Activated CD4-positive, alpha-beta T cell treated with anti-CD3 and anti-CD28 coated beads for 48 hours (primary cell): Measurements from ENCODE around the gene LMF1.
"Not testable (repeated sequence)": the region's sequence is repeated elsewhere in the genome, so short reads cannot be mapped to it uniquely, and the experiment has no call there.

Source experiments
- DNase-seq: peaks from one replicate; pipeline ENCODE4 v3.0.0-alpha.2; 2020

The LMF1 gene

DNA sequence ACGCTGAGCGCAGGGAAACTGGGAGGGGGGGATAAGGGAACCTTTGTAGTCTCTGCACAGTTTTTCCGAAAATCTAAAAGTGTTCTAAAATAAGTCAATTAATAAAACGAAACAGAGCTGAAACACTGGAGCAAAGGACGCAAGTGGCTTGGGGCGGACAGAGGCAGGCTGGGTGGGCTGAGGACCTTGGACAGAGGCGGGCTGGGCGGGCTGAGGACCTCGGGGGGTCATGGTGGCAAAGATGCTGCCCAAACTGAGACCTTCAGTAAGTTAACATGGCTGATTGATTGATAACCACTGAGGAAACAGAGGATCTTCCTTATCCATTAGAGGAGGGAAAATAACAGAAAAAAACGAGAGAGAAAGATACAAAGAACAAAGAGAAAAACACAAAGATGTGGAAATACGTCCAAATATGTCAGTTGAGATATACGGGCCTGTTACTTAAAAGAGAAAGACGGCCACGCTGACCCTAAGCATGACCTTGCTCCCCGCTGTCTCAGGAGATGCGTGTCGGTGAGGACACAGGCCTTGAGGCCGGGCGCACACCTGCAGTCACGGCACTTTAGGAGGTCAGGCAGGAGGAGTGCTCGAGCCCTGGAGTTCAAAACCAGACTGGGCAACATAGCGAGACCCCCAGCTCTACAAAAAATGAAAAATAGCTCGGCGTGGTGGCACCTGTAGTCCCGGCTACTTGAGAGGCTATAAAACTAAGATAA lies 94.1 kb downstream of the LMF1 start:
- DNase-seq, result no peak

DNA sequence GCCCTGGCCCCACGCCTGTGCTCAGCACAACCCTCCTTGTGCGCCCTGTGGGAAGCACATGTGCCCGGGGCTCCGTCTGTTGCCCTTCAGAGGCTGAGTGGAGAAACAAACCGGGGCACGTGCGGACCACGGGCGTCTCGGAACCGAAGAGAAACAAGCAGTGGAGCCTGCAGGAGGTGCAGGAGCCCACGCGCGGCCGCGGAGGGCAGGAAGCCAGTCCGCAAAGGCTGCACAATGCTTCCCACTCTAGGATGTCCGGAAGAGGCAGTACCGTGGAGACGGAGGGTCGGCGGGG lies 94.8 kb downstream of the LMF1 start:
- DNase-seq, result no peak

DNA sequence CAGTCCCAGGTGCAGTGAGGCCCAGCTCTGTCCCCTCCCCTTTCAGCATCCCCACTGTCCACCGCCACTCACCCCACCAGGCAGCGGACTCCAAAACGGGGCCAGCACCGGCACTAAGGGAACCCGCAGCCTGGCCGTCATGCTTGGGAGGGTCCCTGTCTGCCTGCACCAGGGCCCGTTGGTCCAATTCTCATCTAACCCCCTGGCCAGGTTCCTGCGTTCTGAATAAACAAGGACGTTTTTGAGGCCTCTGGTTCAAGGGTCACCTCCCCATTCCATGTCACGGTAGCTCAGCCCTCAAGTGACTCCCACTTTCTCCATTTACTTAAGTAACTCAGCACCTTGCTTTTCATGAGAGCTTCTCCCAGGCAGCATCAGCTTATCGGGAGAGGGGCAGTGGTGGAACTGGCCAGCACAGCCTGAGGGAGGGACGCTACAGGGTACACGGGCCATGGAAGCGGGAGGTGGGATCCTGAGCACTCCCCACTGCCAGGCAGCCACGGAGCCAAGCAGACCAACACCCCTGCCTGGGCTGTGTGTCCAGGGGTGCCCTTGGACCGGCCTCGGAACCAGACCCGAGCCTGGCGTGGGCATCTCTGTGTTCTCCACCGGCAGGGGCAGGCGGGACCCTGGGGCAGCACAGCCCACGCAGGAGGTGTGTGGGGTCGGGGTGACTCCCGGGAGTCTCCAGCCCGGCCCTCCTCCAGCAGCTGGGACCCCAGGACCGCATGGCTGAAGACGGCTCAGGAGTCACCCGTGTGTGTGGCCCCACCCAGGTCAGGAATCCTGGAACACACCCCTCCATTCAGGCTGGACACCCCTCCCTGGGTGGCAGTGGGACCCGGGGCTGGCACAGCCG lies 95.4 kb downstream of the LMF1 start:
- no peak for DNase-seq

DNA sequence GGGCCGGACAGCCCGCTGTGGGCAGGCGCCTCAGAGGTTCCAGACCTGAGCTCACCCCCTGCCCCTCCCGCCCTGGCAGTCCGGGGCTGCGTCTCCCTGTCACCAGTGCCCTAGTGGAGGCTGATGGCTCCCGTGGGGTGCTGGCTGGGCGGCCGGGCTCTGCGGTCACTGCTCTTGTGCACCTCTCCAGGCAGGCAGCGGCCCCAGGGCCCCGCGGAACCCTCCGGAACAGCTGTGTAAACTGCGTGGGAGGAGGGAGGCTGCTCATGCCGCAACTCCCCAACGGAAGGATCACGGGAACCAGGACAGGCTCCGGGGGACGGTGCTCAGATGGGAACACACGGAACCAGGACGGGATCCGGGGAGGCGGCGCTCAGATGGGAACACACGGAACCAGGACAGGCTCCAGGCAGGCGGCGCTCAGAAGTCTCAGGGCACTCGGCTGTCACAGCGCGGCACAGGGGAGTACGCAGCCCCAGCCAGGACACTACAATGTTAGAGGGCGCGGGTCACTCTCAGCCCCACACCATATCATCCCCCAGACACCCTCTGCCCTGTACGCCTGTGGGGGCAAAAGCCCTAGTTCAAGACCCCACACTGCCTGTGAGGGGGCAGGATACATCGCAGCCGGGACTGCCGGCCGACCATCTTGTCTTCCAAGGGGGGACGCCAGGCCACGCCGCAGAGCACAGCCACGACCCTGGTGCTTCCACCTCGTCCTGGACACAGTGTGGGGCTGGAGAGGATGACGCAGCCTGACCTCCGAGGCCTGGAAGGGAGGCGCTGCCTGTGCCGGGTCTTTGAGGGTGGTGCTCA lies 96.2 kb downstream of the LMF1 start:
- no peak for DNase-seq

DNA sequence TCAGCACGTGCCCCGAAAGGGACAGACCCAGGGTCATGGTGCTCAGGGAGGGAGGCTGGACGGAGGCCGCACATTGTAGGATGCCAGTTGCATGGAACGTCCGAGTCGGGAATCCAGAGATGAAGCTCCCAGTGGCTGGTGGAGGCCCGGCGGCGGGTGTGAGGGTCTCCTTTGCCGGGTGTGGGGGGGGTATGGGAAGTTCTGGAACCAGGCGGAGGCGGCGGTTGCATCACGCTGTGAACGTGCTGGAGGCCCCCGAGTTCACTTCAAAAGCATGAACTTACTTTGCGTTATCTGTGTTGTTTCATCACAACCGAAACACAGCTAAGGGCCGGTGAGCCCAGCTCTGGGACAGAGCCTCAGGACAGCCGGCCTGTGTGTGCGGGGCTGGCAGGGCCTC lies 96.9 kb downstream of the LMF1 start:
- no peak for DNase-seq

DNA sequence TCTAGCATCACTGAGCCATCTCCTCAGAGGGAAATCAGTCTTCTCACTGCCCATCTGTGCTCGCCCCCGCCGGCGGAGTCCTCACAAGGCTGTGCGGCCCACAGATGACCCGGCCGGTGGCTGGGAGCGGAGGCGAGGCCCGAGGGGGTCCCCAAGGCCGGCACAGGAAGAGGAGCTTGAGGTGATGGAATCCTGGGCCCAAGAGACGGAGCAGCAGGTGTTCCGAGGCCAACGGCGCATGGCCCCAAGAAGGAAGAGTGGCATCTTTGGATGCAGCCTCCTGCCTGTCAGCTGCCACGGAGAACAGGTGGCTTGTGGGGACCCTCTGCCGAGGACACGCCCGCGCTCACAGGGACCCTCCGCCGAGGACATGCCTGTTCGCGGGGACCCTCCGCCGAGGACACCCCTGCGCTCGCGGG lies 97.5 kb downstream of the LMF1 start:
- DNase-seq, result no peak

DNA sequence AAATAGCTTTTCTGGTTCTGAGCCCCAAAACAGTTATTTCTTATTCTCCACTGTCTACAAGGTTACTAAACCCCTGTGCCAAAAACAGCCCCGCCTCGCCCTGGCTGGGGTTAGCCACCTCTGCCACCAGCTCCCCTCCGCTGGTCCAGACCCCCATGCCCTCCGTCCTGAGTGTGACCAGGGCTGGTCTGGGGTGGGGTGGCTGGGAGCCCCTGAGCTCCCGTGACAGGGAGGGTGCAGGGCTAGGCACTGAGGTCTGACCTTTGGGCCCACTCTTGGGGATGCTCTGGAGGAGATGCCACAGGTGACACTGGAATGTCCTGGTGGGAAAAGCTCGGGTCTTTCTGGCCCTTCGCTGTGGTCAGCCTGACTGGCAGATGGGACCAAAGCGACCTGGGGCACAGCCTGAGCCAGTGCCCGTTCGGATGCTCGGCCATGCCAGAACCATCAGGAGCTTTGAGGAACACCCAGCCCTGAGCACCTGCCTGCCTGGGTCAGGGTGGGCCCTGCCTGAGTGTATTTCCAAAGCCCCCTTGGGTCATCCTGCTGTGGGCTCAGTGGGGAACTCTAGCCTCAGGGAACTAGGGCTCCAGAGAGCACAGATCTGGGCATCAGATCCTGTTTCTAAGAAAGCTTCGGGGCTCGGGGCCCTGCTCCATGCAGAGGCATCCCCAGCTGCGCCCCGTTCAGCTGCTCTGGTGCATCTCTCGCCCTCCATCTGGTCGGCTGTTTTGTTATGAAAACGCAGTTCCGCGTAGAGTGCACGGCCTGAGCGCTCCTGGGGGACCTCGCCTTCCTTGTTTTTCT lies 98.1 kb downstream of the LMF1 start:
- no peak for DNase-seq

DNA sequence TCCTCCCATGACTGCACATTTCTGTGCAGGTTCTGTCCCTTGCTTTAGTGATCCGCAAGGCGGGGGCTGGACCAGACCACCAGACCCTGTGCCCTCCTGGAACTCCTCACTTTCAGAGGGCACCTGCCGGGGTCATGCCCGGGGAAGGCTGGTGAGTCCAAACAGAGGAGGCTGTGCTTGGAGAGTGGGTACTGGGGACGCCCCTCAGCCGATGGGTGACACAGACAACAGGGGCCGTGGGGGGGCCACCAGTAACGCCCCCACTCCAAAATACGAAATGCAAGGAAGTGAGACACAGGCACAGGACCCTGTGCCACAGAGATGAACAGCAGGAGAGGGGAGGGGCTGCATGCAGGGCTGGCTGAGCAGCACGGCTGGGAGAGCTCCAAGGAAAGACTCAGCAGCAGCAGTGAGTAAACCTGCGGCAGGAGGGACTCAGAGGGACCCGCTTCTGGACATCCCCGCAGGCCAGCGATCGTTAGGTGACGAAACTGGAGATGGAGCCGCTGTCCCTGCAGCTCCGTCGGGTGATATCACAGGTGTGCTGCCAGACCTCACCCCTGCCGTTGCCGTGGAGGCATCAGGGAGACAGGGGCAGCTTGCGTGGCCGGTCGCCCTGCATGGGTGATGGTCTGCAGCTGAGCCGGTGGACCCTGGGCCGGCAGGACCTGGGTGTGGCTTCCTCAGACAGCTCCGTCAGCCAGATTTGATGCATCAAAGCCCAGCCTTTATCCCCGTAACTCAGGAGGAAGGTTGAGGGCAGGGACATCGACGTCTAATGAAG lies 99.0 kb downstream of the LMF1 start:
- DNase-seq, result no peak

DNA sequence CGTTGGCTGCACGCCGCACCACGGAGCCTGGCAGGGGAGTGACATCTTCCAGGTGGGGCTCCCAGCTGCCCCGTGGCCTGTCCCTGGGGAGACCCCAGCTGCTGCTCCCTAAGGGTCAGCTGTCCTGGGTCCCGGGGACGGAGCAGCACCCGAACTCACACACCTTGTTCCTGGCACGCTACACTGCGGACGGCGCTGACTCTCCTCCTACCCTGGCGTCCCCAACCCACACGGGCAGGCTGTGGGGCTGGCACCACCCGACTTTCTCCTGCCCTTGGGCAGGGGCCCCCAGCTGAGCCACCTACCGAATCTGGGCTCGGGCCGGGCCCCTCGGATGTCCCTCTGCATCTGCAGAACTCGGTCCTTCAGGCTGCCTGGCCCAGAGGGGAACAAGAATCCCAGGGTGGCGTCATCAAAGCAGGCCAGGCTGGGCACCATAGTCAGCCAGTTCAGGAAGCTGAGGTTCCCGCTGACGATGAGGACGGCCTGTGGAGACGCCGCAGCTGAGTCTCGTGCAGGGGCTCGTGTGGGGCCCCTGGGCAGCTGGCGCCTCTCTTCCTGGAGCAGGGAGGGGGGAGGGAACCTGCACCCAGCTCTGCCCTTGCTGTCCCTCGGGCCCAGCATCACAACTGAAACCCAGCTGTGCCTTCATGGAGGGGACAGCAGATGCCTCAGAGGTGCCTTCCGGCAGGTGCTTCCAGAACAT lies 99.8 kb downstream of the LMF1 start:
- no peak for DNase-seq

DNA sequence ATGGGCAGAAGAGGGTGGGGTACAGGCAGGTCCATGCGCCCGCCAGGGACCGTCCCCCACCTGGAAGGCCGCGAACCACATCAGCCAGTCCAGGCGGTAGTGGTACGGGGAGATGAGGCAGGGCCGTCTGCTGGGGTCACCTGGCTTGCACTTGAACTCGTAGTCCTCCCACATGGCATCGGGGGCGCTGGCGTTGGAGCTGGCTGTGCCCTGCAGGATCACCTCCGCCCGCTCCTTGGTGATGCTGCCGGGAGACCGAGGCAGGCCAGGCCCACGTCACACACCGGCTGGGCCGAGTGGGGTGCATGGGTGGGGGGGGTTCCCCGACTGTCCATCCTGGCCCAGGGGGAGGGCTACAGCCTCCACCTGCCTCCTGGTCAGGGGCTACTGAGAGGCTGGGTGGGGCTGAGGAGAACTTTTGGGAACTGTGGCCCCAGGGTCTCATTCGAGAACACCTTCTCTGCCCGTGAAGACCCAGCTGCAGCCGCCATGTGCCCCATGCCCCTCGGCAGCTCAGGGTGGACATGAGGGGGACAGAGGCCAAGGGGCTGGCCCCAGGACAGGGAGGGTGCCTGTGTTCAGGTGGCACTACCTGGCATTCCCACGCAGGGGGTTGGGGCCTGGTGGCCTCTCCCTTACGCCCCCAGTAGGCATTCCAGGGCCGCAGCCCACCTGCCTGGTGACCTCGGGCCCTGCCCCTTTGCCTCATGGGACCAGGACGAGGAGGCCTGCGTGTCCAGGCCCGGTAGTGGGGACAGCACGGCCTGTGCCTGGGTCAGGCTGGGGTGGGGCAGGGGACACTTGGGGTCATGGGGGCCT lies 100.8 kb downstream of the LMF1 start:
- no peak for DNase-seq

DNA sequence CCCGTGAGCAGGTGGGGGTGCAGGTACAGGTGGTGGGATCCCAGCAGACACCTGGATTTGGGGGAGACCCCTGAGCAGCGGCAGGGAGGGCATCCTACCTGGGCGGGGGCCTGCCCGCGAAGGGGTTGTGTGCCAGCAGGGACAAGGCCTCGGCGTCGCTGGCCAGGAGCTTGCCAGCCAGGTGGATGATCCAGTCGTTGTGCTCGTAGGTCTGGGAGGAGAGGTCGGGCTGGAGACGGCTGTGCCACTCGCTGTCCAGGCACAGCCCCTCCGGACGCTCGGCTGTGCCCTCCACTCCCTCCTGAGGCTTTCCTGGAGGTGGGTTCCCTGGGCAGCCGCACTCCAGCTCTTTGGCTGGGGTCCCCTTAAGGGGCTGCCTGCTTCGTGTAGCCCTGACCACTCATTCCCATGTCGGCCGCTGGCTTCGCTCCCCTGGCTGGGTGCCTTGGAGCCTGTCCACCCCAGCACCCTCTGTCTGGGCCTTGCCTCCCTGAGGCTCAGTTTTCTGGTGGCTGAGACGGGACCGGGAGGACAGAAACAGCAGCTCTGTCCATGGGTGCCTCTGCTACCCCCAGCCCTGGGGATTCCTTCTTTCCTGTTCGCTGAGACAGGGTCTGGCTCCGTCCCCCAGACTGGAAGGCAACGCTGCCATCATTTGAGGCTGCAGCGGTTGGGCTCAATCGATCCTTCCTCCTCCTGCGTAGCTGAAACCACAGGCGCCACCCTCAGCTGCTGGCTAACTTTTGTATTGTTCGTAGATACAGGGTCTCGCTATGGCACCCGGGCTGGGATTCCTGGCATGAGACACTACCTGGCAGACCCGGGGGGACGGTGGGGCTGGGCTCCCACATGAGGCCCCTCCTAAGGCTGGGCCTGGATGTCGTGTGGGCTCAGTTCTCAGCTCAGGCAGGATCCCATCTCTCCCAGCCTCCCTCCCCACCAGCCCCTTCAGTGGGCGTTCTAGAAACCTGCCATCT lies 101.7 kb downstream of the LMF1 start:
- no peak for DNase-seq

DNA sequence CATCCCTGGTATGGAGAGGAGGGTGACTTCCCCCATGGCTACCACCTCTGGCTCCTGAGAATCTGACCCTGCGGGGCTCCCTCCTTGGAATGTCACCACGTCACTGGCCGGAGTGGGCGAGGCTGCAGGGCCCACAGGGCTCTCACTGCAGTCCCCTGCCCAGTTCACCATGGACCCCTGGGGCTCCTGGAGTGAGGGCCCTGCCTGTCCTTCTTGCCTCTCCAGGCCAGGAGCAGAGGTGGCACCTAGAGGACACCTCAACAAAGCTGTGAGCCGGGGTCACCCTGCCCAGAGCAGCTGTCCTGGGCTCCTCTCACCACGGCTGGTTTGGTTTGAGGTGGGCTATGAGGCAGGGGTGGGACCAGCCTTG lies 102.4 kb downstream of the LMF1 start:
- no peak for DNase-seq

DNA sequence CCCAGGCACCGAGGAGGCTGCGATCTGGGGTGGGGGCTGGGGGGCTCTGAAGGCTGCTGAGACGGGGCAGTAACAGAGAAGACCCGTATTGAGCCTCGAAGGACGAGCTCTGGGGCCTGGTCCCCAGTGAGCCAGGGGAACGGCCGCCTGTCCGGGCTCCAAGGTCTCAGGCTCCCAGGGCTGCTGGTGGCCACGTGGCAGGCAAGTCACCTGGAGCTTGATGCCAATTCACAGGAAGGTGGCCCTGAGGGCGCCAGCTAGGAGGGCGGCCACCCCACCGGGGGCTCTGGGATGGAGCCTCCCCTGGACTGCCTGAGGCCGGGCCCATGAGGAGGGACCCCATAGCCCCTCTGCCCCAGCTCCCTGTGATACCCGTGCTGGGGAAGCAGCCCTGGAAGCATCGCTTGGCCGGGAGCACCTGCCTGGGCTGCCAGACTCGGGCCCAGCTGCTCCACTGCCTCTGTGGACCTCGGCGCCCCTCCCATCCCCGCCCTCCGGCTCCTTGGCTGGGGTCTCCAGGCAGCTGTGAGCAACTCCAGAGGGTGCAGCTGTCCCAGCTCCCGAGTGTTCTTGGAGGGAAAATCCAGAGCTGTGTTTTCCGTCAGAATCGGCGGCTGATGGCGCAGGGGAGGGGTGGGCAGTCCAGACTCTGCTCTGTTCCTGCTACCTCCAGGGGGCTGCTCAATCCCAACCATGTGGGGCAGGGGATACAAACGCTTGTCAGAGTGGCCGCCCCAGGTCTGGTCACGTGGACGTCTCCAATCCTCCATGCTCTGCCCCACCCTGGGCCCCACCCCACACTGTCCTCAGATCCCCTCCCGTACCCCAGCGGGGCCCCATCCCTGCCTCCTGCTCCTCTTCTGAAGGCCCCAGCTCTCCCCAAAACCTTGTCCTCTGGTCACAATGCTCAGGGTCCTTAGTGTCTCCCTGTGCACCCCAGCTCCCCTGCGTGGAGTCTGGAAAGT lies 103.1 kb downstream of the LMF1 start:
- no peak for DNase-seq

DNA sequence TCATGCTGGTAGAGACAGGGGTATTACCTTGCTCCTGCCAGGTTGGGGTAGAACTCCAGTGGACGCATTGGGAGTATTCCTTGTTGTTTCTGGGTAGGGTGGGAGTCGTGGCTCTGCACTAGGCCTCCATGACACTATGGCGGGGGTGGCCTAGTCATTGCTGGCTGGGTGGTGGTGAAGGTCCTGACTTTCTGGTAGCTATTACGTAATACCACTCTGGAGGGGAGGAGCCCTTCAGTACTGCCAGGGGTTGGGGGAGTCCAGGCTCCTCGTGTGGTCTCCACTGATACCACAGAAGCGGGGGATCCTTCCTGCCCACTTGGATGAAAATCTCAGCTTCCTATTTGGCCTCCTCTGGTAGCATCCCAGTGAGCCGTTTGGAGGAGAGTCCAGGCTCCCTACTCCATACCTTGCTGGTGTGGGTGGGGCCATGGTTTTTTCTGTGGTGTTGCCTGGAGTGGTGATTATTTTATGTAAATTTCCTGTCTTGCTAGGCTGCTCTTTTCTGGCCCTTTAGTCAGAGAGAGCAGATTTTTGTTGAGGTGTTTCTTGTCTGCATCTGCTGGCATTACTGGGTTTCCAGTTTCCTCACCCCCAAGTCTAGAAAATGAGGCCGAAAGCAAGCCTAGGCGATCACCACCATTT lies 104.4 kb downstream of the LMF1 start:
- no peak for DNase-seq

DNA sequence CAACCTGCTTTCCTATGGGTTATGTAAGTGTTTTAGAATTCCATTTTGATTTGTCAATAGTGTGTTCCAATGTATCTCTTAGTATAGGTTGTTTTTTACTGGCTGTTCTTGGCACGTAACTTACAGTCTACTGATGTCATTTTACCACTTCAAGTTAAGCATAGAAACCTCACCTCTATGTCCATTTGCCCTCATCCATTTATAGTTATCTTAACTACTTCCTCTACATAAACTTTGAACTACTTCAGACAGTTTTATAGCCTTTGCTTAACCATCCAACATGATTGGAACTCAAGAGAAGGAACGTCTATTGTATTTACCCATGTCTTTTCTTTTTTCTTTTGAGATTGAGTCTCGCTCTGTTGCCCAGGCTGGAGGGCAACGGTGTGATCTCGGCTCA lies 105.8 kb downstream of the LMF1 start:
- DNase-seq, result no peak

DNA sequence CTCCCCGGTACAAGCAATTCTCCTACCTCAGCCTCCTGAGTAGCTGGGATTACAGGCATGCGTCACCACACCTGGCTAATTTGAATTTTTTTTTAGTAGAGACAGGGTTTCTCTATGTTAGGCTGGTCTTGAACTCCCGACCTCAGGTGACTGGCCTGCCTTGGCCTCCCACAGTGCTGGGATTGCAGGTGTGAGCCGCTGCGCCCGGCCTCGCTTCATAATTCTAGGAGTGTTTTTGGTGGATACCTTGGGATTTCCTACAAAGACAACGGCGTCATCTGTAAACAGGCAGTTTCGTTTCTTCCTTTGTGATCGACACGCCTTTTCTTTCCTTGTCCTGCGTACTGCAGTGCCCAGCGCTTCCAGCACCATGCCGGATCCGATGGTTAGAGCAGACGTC lies 109.3 kb downstream of the LMF1 start:
- no peak for DNase-seq

DNA sequence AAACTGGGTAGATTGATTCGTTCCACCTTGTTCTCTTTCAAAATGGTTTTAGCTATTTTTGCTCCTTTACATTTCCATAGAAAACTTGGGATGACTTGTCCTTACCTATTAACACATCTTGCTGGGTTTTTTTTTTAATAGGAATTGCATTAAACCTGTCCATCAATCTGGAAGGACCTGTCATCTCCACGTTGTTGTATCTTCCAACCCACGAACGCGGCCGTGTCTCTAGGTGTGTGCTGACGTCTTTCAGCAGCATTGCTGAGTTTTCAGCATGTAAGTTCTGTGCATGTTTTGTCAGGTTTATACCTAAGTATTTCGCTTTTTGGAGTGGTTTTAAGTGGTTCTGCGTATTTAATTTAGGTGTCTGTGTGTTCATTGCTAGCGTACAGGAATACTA lies 109.9 kb downstream of the LMF1 start:
- DNase-seq, result no peak

DNA sequence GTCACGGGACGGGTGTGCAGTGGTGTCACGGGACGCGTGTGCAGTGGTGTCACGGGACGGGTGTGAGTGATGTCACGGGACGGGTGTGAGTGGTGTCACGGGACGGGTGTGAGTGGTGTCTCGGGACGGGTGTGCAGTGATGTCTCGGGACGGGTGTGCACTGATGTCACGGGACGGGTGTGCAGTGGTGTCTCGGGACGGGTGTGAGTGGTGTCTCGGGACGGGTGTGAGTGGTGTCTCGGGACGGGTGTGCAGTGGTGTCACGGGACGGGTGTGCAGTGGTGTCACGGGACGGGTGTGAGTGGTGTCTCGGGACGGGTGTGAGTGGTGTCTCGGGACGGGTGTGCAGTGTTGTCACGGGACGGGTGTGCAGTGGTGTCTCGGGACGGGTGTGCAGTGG lies 111.8 kb downstream of the LMF1 start:
- not testable (repeated sequence) for DNase-seq
